ENCODE results near the gene HOXA5.

- TF ChIP-seq CTCF (IDR thresholded peaks at IDR 0.05; ENCODE audit: insufficient read depth, low read length) (no peak), POLR2AphosphoS5 (IDR thresholded peaks at IDR 0.05; ENCODE audit: low read depth) (no peak), REST (IDR thresholded peaks at IDR 0.05; ENCODE audit: insufficient replicate concordance, low read depth) (no peak)
Observed at GRCh38 chr7:27171637-27172314, 28.3 kb upstream of the HOXA5 start.

Data from HL-60 (cell line).